Suprapubic skin (tissue), 4 donors: ENCODE data around the gene DAAM1. TPM values are rescaled to one million over a fixed set of nuclear protein-coding genes. Genes with fewer than 3 reads are reported as not detected.

ENCODE experiments used
- DNase-seq, 2 donors: peaks; one replicate each; pipeline ENCODE4 v3.0.0-alpha.2; 2019; ENCODE audit warnings: low spot score in 2 of 2
- H3K27ac ChIP-seq: fragments of 200-600 bp; sonication (generic); one replicate; pipeline ENCODE4 v1.5.1; 2019
- H3K27me3 ChIP-seq: fragments of 200-600 bp; sonication (generic); one replicate; pipeline ENCODE4 v1.5.1; 2019
- H3K36me3 ChIP-seq: fragments of 200-600 bp; sonication (generic); one replicate; pipeline ENCODE4 v1.5.1; 2019
- H3K4me1 ChIP-seq: fragments of 200-600 bp; sonication (generic); one replicate; pipeline ENCODE4 v1.5.1; 2019
- H3K4me3 ChIP-seq: fragments of 200-600 bp; sonication (generic); one replicate; pipeline ENCODE4 v1.5.1; 2019; ENCODE audit warnings: mild to moderate bottlenecking
- H3K9me3 ChIP-seq: fragments of 200-600 bp; sonication (generic); one replicate; pipeline ENCODE4 v1.5.1; 2019
- CTCF ChIP-seq, 2 donors: fragments of 200-600 bp in 1 of 2; fragments of 450-650 bp in 1 of 2; sonication (generic) in 1 of 2; IDR thresholded peaks; one replicate each; pipeline ENCODE4 v1.5.1; 2016 to 2019; ENCODE audit warnings: antibody characterized with exemption in 2 of 2, mild to moderate bottlenecking in 1 of 2, moderate library complexity in 1 of 2
- EP300 ChIP-seq: sonication (generic); formaldehyde crosslinking; IDR thresholded peaks from one replicate; pipeline ENCODE4 v1.6.1; 2017; ENCODE audit warnings: antibody characterized with exemption
- POLR2A ChIP-seq, 2 donors: fragments of 450-650 bp; IDR thresholded peaks; one replicate each; pipeline ENCODE4 v1.6.1; 2017; ENCODE audit warnings: antibody characterized with exemption in 2 of 2, mild to moderate bottlenecking in 2 of 2, moderate library complexity in 2 of 2
- POLR2AphosphoS5 ChIP-seq, 3 donors: sonication (generic); formaldehyde crosslinking; IDR thresholded peaks; one replicate each; pipeline ENCODE4 v1.6.1; 2017; ENCODE audit warnings: antibody characterized with exemption in 3 of 3
- WGBS: methylation state at CpG from one replicate; pipeline ENCODE4 v1.1.5; 2018; 5-methylcytosine and 5-hydroxymethylcytosine counted together
- total RNA-seq, 4 donors: library from RNA; depleted of rRNA; stranded (reverse); fragments of >200 nt; gene quantifications; one replicate each; pipeline ENCODE4 v1.1.0, GENCODE V29; 2016

The DAAM1 gene
- 100 to 1,000 TPM; 103 to 196 (median 171) TPM for total RNA-seq

GRCh38 chr14:59188461-59189090, at the start of gene DAAM1:
TSS of gene DAAM1 (plus strand) at chr14:59188667. CDS start at chr14:59263478, 74,811 bp downstream.
- H3K4me3 ChIP-seq = peak within 1 kb of the TSS; percentile 92
- no peaks in the 10 kb centered on the region for H3K36me3 ChIP-seq
- TF ChIP-seq EP300 = no peak
- TF ChIP-seq CTCF (IDR thresholded peaks at IDR 0.05) = no peak
- TF ChIP-seq POLR2AphosphoS5 (IDR thresholded peaks at IDR 0.05) = peak; percentile 54 to 83 (median 66)
- TF ChIP-seq POLR2A (IDR thresholded peaks at IDR 0.05) = peak in 1 of 2 donors; percentile 87
- WGBS = 0% methylated on average over 14 of the region's 44 CpGs
- peaks cover 65% of the 10 kb centered on the region for H3K4me1 ChIP-seq
- H3K27ac ChIP-seq = peak within 1 kb of the TSS; percentile 99
- no peaks in the 10 kb centered on the region for H3K9me3 ChIP-seq
- H3K27me3 ChIP-seq = no peaks in the 10 kb centered on the region
- DNase-seq = peak; percentile 98 to 99

- TF ChIP-seq EP300 (no peak), POLR2AphosphoS5 (IDR thresholded peaks at IDR 0.05) (no peak), POLR2A (IDR thresholded peaks at IDR 0.05) (no peak), CTCF (IDR thresholded peaks at IDR 0.05) (no peak)
- no peaks in the 10 kb centered on the region for H3K4me1 ChIP-seq
- no peaks in the 10 kb centered on the region for H3K27me3 ChIP-seq
- WGBS = 90% methylated on average over 5 of the region's 5 CpGs
- no peak for DNase-seq
- no peak overlapping the region for H3K27ac ChIP-seq
- H3K36me3 ChIP-seq = no peaks in the 10 kb centered on the region
- no peaks in the 10 kb centered on the region for H3K9me3 ChIP-seq
- no peak overlapping the region for H3K4me3 ChIP-seq
Observed at GRCh38 chr14:59139324-59139723, 49.1 kb upstream of the DAAM1 start.

GRCh38 chr14:59140106-59140843, 48.2 kb upstream of the DAAM1 start:
- no peaks in the 10 kb centered on the region for H3K27me3 ChIP-seq
- no peaks in the 10 kb centered on the region for H3K36me3 ChIP-seq
- DNase-seq = no peak
- no peaks in the 10 kb centered on the region for H3K9me3 ChIP-seq
- TF ChIP-seq EP300 (no peak), POLR2AphosphoS5 (IDR thresholded peaks at IDR 0.05) (no peak), CTCF (IDR thresholded peaks at IDR 0.05) (no peak), POLR2A (IDR thresholded peaks at IDR 0.05) (no peak)
- 84% methylated on average over 7 of the region's 7 CpGs for WGBS
- H3K4me3 ChIP-seq = no peak overlapping the region
- H3K27ac ChIP-seq = no peak overlapping the region
- no peaks in the 10 kb centered on the region for H3K4me1 ChIP-seq

GRCh38 chr14:59146484-59146883, 42.0 kb upstream of the DAAM1 start:
- Histone ChIP-seq H3K27ac (no peak overlapping the region), H3K4me3 (no peak overlapping the region), H3K36me3 (no peaks in the 10 kb centered on the region), H3K9me3 (no peaks in the 10 kb centered on the region), H3K4me1 (no peaks in the 10 kb centered on the region), H3K27me3 (no peaks in the 10 kb centered on the region)
- no peak for DNase-seq
- WGBS = 78% methylated on average over 2 of the region's 2 CpGs
- TF ChIP-seq POLR2AphosphoS5 (IDR thresholded peaks at IDR 0.05) (no peak), EP300 (no peak), POLR2A (IDR thresholded peaks at IDR 0.05) (no peak), CTCF (IDR thresholded peaks at IDR 0.05) (no peak)

DNA sequence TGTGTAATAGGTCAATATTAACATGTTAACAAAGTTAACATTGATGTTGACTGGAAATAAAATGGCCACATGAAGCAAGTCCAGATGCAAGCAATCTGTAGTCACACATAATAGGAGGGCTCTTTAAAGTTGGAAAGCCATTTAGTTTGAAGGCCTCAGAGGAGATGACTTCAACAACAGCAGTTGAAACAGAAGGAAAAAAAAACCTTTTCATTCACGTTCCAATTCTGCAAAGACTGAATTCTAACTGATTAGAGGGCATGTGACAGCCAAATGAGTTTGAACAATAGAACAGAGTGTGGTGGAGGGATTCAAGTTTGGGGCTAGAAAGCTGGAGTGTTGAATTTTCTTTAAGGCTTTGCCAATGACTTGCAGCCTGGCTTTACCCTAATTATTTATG, 41.5 kb upstream of the DAAM1 start:
- no peaks in the 10 kb centered on the region for H3K27me3 ChIP-seq
- no peaks in the 10 kb centered on the region for H3K9me3 ChIP-seq
- WGBS = 55% methylated on average over 1 of the region's 1 CpG
- DNase-seq = no peak
- H3K4me3 ChIP-seq = no peak overlapping the region
- no peaks in the 10 kb centered on the region for H3K36me3 ChIP-seq
- H3K4me1 ChIP-seq = no peaks in the 10 kb centered on the region
- TF ChIP-seq POLR2AphosphoS5 (IDR thresholded peaks at IDR 0.05) = no peak
- TF ChIP-seq EP300 = no peak
- TF ChIP-seq POLR2A (IDR thresholded peaks at IDR 0.05) = no peak
- no peak for TF ChIP-seq CTCF (IDR thresholded peaks at IDR 0.05)
- no peak overlapping the region for H3K27ac ChIP-seq
